ENCODE results near the gene PGBD2. TPM values are rescaled to one million over a fixed set of nuclear protein-coding genes. Genes with fewer than 3 reads are reported as not detected.

Gene PGBD2
- total and polyA plus RNA-seq, 9 of the 15 experiments (the other 6 are each of a cell fraction or from before 2014, with no cell fraction given) = 11.9 to 21.8 (median 14.7) TPM

- TF ChIP-seq, protein P1, sequence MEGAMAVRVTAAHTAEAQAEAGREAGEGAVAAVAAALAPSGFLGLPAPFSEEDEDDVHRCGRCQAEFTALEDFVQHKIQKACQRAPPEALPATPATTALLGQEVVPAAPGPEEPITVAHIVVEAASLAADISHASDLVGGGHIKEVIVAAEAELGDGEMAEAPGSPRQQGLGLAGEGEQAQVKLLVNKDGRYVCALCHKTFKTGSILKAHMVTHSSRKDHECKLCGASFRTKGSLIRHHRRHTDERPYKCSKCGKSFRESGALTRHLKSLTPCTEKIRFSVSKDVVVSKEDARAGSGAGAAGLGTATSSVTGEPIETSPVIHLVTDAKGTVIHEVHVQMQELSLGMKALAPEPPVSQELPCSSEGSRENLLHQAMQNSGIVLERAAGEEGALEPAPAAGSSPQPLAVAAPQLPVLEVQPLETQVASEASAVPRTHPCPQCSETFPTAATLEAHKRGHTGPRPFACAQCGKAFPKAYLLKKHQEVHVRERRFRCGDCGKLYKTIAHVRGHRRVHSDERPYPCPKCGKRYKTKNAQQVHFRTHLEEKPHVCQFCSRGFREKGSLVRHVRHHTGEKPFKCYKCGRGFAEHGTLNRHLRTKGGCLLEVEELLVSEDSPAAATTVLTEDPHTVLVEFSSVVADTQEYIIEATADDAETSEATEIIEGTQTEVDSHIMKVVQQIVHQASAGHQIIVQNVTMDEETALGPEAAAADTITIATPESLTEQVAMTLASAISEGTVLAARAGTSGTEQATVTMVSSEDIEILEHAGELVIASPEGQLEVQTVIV (CRISPR knock-in tag; IDR thresholded peaks at IDR 0.05; ENCODE audit: borderline replicate concordance) = no peak
- TF ChIP-seq ZNF707 (CRISPR knock-in tag; conservative IDR thresholded peaks at IDR 0.05) = 0 out of 2 replicates have a peak, but pooled peaks have one; percentile 3
- TF ChIP-seq ZC3H8 (IDR thresholded peaks at IDR 0.05) = no peak
- peak; percentile 43; the same call in 1 of the 2 replicates for TF ChIP-seq ZNF24 (IDR thresholded peaks at IDR 0.05)
- no peak for TF ChIP-seq THRA (IDR thresholded peaks at IDR 0.05)
- TF ChIP-seq, protein P2, sequence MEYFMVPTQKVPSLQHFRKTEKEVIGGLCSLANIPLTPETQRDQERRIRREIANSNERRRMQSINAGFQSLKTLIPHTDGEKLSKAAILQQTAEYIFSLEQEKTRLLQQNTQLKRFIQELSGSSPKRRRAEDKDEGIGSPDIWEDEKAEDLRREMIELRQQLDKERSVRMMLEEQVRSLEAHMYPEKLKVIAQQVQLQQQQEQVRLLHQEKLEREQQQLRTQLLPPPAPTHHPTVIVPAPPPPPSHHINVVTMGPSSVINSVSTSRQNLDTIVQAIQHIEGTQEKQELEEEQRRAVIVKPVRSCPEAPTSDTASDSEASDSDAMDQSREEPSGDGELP (CRISPR knock-in tag; IDR thresholded peaks at IDR 0.05; ENCODE audit: borderline replicate concordance) = peak; percentile 77
- TF ChIP-seq SREBF1 (IDR thresholded peaks at IDR 0.05; ENCODE audit: borderline replicate concordance, low read depth, low read length) = no peak
- no peak for TF ChIP-seq PHF20 (IDR thresholded peaks at IDR 0.05; ENCODE audit: partially characterized antibody)
- no peak for TF ChIP-seq RFX7 (CRISPR knock-in tag; IDR thresholded peaks at IDR 0.05)
- TF ChIP-seq HDAC3 (IDR thresholded peaks at IDR 0.05; ENCODE audit: borderline replicate concordance, partially characterized antibody) = no peak
- peak; percentile 97 for TF ChIP-seq RBFOX2 (IDR thresholded peaks at IDR 0.05; ENCODE audit: low read depth, low read length)
- no peak for TF ChIP-seq ETS2 (tag; IDR thresholded peaks at IDR 0.05; ENCODE audit: borderline replicate concordance, poor library complexity, severe bottlenecking)
- TF ChIP-seq MEIS2 (IDR thresholded peaks at IDR 0.05; ENCODE audit: partially characterized antibody) = peak; percentile 92
- TF ChIP-seq SRF (CRISPR knock-in tag; IDR thresholded peaks at IDR 0.05) = peak in 1 of 2 experiments; percentile 19; a peak in 2 of 4 replicates
- no peak; a peak in 1 of 4 replicates for TF ChIP-seq FOXA3 (CRISPR knock-in tag; conservative IDR thresholded peaks at IDR 0.05 in 1 of 2, IDR thresholded peaks at IDR 0.05 in 1 of 2)
- no peak for TF ChIP-seq ZEB2 (IDR thresholded peaks at IDR 0.05)
- peak; percentile 83 for TF ChIP-seq ZNF644 (tag; IDR thresholded peaks at IDR 0.05; ENCODE audit: low read depth)
- peak; percentile 79; the same call in 1 of the 2 replicates for TF ChIP-seq CAMTA2 (CRISPR knock-in tag; conservative IDR thresholded peaks at IDR 0.05)
- TF ChIP-seq HDAC2 (IDR thresholded peaks at IDR 0.05) = no peak
- TF ChIP-seq POLR2AphosphoS2 (IDR thresholded peaks at IDR 0.05; ENCODE audit: low read length) = peak; percentile 77; the same call in 1 of the 2 replicates
- TF ChIP-seq EGR1 (conservative IDR thresholded peaks at IDR 0.05) = 0 out of 2 replicates have a peak, but pooled peaks have one; percentile 37
- TF ChIP-seq RBM34 (IDR thresholded peaks at IDR 0.05; ENCODE audit: borderline replicate concordance, insufficient read depth, low read length) = no peak; the same call in 1 of the 2 replicates
- no peak for TF ChIP-seq PYGO2 (tag; IDR thresholded peaks at IDR 0.05)
These were observed 46.8 kb upstream of the PGBD2 start, which contains the start of gene ZNF692 (continued) for GRCh38 chr1:248858891-248859889.
